IPS DF 4.7 (cell line): ENCODE measurements around the gene MDGA2.
"Not testable (repeated sequence)": the region's sequence is repeated elsewhere in the genome, so short reads cannot be mapped to it uniquely, and the experiment has no call there.

Experiments used
- DNase-seq: peaks from one replicate; pipeline ENCODE4 v3.0.0-alpha.2; 2013; ENCODE audit warnings: low spot score; ENCODE audit errors: extremely low read depth

Gene MDGA2

DNA sequence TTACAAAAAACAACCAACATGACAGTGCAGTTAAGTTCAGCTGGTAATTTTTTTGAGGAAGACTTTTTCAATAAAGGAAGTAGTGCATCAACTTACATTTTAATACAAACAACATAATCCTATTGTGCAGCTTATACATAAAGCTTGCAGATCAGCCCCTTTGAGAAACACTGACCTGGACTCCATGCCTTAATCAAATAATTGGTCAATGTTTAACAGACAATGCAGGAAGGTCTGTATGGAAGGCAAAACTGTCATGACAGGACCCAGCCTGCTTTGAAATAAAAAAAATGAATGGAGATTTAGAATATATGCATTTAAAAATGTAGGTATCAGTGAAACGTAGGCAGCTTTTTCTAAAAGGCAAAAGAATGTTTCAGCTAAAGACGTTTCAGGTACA is 702.1 kb downstream of the MDGA2 start:
- DNase-seq: no peak

DNA sequence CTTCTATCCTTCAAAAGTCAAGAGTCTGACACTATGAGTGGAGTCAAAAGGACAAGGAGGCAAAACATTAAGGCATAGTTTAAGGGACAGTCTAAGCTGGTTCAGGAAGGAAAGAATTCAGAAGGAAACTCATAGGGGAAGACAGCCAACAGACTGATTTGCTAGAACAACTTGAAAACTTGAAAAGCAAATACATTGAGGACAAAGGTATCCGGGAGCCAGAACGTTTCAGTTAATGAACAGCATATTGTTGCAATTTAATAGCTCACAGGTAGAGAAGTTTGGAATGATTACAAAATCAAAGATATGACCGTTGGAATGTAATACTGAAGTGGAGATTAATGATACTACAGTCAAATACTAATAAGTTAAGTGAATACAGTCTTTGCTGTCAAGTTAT is 711.0 kb downstream of the MDGA2 start:
- no peak for DNase-seq

DNA sequence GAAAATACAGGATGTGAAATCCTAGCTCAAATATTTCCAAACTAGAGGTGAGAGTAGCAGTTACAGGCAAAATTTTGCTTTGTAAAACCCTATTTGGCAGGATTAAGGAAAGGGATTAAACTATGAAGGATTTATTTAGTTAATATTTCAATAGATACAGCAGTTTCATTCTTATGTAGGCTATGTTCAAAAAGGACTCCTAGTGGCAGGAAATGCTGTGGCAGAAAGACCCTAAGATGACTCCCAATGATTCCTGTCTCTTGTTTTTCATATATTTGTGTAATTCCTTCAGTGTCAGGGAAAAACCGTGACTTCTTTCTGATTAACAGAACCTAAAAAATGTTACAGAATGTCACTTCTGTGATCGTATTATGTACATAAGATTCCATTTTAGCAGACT is 724.3 kb downstream of the MDGA2 start:
- DNase-seq: no peak

DNA sequence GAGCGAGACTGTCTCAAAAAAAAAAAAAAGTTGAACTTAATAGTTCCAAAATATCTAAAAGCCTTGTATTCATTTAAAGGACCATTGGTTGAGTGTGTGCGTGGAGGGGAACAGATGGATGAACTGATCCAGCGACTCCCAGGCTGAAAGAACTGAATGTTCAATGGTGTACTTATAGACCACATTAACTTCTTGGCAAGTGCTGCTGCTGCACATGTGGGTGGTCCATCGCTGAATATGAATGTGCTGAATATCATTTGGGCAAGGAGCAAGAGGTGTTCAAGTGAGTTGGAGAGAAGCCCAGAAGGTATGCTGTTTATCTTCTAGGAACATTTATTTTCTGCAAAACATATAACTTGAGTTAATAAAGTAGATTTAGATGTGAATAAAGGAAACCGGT is 734.8 kb downstream of the MDGA2 start:
- no peak for DNase-seq

DNA sequence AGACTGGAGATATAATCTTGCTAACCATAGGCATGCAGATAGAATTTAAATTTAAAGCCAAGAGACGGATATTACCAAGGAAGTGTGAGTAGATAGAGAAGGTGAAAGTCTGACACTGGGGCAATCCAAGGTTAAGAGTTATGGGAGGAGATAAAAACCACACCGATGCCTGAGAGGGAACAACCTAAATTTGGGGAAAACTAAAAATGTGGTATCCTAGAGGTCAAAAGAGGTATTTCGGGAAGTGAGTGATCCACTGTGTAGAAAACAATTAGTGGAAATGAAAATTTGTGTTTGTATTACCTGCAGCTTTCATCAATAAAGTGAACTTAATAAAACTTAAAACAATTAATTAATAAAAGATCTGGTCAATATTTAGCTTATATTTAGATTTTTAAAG is 754.9 kb downstream of the MDGA2 start:
- no peak for DNase-seq

DNA sequence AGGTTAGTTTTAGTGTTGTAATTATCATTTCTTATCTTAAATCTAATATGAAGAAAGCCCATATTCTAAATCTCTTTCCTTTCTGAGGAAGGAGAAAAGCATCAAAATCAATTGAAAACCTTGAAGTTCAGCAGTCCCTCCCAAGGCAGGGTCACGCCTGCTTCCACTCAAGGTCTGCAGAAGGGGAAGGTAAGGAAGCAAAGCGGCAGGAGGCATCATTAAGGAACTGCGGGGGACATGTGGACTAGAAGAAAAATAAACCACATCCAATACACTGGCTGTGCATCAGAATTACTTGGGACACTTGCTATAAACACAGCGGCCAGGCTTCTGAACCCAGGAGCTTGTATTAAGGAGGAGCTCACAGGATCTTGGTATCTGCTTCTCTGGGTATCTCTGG is 759.9 kb downstream of the MDGA2 start:
- not testable (repeated sequence) for DNase-seq

DNA sequence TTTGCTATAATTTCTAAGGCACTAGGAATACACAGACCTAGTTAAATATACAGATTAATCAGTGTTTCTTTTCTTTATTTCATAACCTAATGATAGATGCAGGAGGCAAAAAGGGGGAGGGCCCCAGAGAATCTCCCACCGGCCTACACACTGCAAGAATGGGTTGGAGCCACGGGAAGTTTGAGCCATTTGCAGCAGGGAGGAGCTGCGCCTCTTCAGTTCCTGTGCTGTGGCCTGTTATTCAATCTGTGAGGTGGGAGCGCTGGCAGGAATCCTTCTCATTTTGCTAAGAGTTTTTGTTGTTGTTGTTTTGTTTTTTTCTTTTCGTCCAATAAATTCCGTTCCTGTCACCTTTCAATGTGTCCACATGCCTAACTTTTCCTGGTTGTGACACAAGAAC is 772.6 kb downstream of the MDGA2 start:
- DNase-seq: no peak

DNA sequence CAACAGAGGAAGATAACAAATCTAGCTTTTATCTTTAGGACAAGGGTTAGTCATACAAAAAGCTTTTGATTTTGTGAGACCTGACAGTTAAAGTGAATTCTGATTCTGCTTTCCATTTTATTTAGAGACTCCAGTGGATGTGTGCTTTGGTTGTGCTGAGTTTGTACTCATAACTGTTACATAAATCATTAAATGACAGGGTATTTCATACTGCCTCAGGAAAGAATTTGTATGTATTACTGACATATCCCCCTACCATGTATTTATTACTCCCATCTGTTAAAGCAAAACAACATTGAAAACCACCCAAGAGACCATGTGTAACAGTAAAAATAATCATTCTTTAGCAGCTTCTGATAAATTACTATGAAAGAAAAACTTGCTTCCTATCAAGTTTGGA is 780.9 kb downstream of the MDGA2 start:
- no peak for DNase-seq

DNA sequence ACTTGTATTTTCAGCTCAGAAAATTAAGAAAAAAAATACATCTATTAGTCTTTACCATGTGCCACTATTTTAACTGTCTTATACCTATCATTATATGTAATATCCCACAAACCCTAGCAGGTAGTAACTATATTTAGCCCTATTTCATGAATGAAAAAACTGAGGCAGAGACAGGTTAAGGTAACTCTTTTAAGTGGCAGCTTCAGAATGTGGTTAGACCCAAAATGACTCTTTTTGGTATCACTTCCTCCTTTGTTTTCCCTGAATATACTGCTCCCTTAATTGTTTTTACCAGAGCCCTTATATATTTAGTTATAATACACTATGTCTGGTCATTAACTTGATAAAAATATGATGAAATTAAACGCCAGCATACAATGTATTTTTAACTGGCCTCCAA is 788.3 kb downstream of the MDGA2 start:
- DNase-seq: no peak

DNA sequence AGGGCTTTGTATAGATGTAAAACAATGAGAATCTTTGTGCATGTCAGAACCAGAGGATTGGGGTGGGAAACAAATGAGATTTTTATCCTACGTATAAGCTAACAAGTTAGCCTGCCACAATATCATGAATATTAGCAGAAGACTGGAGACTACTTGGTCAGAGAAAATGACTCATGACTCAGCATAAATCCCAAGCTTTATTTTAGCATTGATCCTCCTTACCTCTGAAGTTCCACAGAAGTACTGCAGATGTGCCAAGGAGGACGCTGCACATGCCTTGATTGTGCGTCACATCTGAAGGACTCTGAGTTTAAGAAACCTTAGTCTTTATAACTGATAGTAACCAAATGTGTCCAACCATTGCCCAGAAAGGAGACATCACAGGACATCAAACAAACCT is 789.8 kb downstream of the MDGA2 start:
- DNase-seq: no peak

DNA sequence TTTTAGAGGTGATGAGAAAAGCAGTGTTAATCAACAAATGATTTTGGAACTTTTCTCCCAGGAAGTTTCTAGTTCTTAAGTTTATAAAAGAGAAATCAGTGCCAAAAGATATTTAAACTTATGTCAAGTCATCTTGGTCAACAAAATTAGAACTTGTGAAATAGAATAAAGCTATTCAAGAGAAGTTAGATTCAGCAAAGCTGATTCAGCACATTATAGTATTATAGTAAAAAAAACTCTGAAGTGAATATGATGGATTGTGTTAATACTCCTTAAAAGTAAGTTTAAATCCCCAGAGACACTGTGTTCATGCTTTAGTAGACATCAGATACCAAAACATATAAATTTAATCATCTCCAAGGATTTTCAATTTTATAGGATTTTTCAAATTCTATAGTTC is 813.7 kb downstream of the MDGA2 start:
- no peak for DNase-seq

DNA sequence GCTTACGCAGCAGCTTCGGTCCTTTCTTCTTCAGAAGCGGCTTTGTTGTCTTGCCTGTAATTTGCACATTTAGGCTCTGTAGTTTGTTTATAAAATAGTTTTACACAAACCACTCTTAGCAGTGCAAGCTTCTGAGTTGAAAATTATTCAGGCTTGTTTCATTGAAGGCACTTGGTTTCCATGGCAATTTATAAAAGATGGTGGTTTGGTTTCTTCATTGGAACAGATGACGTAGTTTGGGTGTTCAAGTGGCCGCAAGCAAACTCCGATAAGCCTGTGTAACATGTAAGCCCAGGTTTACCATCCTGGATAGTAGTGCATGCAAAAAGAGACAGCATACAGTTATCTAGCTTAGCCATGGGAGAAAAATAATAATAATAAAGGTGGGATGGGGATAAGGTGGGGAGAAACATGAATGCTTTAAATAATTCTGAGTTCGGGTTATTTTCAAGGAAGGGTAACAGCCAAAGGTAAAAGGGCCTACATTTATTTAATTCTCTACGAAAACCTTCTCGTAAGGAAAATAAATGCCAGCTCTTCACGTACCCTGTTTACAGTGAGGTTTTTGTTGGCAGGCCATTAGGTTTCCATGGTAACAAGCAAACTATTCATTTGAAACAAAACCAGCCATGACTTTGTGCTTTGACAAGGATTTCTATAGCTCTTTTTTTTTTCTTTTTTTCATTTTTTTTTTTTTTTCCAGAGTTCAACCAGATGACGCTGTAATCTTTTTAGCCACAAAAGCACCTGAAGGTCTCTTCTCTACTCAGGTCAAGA is 834.3 kb downstream of the MDGA2 start:
- DNase-seq: no peak

DNA sequence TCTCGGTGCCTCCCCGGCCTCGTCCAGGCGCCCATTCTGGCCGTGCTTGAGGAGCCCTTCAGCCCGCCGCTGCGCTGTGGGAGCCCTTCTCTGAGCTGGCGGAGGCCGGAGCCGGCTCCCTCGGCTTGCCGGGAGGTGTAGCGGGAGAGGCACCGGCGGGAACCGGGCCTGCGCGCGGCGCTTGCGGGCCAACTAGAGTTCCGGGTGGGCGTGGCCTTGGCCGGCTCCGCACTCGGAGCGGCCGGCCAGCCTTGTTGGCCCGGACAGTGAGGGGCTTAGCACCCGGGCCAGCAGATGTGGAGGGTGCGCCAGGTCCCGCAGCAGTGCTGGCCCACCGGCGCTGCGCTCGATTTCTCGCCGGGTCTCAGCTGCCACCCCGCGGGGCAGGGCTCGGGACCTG is 855.1 kb downstream of the MDGA2 start:
- no peak for DNase-seq

DNA sequence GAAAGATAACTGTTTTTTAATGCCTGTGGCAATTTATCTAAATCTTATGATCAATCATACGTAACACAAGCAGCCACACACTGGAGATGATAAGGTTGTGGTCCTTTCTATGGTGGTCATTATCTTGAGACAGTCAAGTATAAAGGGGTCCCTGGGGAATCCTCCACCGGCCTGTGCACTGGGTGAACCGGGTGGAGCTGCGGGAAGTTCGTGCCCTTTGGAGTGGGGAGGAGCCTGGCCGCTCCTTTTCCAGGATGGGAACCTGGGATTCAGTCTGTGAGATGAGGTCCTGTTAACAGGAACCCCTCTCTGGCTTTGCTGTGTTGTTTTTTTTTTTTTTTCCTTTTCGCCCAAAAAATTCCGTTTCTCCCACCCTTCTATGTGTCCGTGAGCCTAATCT is 856.3 kb downstream of the MDGA2 start:
- DNase-seq: no peak

DNA sequence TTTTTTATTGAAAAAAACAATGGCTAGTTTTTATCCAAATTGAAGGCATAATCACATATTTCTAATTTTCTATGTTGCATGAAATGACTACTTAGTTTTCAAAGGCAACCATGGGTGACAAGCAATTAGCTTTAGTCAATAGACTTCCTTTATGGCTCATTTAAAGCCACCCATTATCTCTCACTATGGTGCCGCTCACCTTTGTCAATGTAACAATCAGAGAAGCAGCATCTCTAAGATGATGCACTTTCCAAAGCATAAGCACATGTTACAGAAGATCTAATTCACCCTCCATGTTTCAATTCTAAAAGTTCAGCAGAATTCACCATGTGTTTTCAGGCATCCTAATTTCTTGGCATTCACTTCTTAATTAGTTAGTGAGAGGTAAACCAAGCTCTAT is 857.3 kb downstream of the MDGA2 start:
- DNase-seq: peak; percentile 9

DNA sequence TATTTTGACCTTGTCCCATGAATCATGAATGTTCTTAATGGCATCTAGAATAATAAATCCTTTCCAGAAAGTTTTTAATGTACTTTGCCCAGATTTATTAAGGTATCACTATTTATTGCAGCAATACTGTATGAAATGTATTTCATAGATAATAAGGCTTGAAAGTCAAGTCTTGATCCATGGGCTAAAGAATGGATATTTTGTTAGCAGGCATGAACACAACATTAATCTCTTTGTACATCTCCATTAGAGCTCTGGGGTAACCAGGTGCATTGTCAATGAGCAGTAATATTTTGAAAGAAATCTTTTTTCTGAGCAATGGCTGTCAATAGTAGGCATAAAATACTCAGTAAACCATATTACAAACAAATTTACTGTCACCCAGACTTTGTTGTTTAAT is 882.3 kb downstream of the MDGA2 start:
- DNase-seq: no peak
